AG10803 (cell line): Measurements from ENCODE around the gene KCNJ12.

Experiments
- DNase-seq: peaks from one replicate; pipeline ENCODE4 v3.0.0; 2010; ENCODE audit warnings: low read depth
- H3K4me3 ChIP-seq: 2 replicates; pipeline ENCODE4 v1.5.1; 2011; ENCODE audit warnings: mild to moderate bottlenecking, low read length, control low read depth
- TF ChIP-seq, protein P1 (sequence below): conservative IDR thresholded peaks from 2 replicates; pipeline ENCODE4 v1.5.1; 2011; ENCODE audit warnings: mild to moderate bottlenecking, low read length, control low read depth, inconsistent platforms

The KCNJ12 gene

GRCh38 chr17:21363776-21364642 lies 12.1 kb upstream of the KCNJ12 start:
- H3K4me3 ChIP-seq: no peak overlapping the region
- TF ChIP-seq, protein P1, sequence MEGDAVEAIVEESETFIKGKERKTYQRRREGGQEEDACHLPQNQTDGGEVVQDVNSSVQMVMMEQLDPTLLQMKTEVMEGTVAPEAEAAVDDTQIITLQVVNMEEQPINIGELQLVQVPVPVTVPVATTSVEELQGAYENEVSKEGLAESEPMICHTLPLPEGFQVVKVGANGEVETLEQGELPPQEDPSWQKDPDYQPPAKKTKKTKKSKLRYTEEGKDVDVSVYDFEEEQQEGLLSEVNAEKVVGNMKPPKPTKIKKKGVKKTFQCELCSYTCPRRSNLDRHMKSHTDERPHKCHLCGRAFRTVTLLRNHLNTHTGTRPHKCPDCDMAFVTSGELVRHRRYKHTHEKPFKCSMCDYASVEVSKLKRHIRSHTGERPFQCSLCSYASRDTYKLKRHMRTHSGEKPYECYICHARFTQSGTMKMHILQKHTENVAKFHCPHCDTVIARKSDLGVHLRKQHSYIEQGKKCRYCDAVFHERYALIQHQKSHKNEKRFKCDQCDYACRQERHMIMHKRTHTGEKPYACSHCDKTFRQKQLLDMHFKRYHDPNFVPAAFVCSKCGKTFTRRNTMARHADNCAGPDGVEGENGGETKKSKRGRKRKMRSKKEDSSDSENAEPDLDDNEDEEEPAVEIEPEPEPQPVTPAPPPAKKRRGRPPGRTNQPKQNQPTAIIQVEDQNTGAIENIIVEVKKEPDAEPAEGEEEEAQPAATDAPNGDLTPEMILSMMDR: no peak
- no peak for DNase-seq

- TF ChIP-seq, protein P1: no peak
These were observed 11.1 kb upstream of the KCNJ12 start for GRCh38 chr17:21365016-21365415.

GRCh38 chr17:21368545-21369246 lies 7.5 kb upstream of the KCNJ12 start:
- no peak overlapping the region for H3K4me3 ChIP-seq
- DNase-seq: no peak
- TF ChIP-seq, protein P1: no peak

More at GRCh38 chr17:21365016-21365415, 11.1 kb upstream of the KCNJ12 start:
- no peak overlapping the region for H3K4me3 ChIP-seq
- no peak for DNase-seq

- TF ChIP-seq, protein P1: no peak
- no peak overlapping the region for H3K4me3 ChIP-seq
- no peak for DNase-seq
These were observed 6.8 kb upstream of the KCNJ12 start for GRCh38 chr17:21369395-21369794.

GRCh38 chr17:21370430-21370829 lies 5.7 kb upstream of the KCNJ12 start:
- DNase-seq: no peak
- TF ChIP-seq, protein P1: no peak
- H3K4me3 ChIP-seq: no peak overlapping the region

GRCh38 chr17:21371511-21372081 lies 4.6 kb upstream of the KCNJ12 start:
- TF ChIP-seq, protein P1: no peak
- H3K4me3 ChIP-seq: no peak overlapping the region
- no peak for DNase-seq
